Brain microvascular endothelial cell (primary cell): ENCODE data around the gene LANCL3.

Experiments
- DNase-seq: peaks from one replicate; pipeline ENCODE4 v3.0.0-alpha.2; 2020
- H3K27ac ChIP-seq: fragments of 250-450 bp; sonication (Bioruptor Pico); 2 replicates; pipeline ENCODE4 v1.5.1; 2020; ENCODE audit warnings: mild to moderate bottlenecking, moderate library complexity
- H3K27me3 ChIP-seq: fragments of 250-450 bp; sonication (Bioruptor Pico); replicated peaks from 2 replicates; pipeline ENCODE4 v1.5.1; 2020; ENCODE audit warnings: mild to moderate bottlenecking
- H3K36me3 ChIP-seq: fragments of 250-450 bp; sonication (Bioruptor Pico); replicated peaks from 2 replicates; pipeline ENCODE4 v1.5.1; 2020; ENCODE audit warnings: mild to moderate bottlenecking
- H3K4me3 ChIP-seq: 2 replicates; pipeline ENCODE4 v1.5.1; 2011; ENCODE audit warnings: low read depth, mild to moderate bottlenecking, control low read depth, low read length, moderate library complexity
- CTCF ChIP-seq: IDR thresholded peaks from 2 replicates; pipeline ENCODE4 v1.5.1; 2011; ENCODE audit warnings: low read depth, mild to moderate bottlenecking, moderate library complexity, low read length, control low read depth, inconsistent platforms; ENCODE audit errors: missing control alignments
- in situ Hi-C: cut with HindIII; loops from 2 replicates; pipeline ENCODE4 v1.10.0; 2017; ENCODE audit warnings: low sequenced_read_pairs, low pct_ligation_motif_present

The LANCL3 gene

GRCh38 chrX:37690119-37690518 is 118.7 kb downstream of the LANCL3 start:
- Histone ChIP-seq H3K27me3 (no peaks in the 10 kb centered on the region), H3K27ac (no peak overlapping the region), H3K36me3 (no peaks in the 10 kb centered on the region), H3K4me3 (no peak overlapping the region)
- no peak for DNase-seq
- no peak for TF ChIP-seq CTCF
- in situ Hi-C loops = no loop called here

DNA sequence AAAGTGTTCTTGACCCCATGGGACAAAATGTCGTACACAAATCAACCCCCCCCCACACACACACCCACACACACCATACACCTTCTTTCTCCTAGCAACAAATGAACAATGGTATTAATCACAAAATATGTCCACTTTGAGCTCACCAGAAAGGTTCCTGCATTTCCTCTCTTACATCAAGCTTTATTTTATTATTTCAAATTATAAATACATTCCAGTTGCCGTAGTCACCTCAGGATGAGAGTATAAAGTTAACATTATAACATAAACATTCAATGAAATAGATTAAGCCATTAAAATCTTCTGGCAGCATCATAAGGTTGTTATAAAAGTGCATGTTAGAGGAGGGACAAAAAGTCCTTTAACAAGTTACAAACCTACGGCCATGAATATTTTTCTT is 121.5 kb downstream of the LANCL3 start:
- in situ Hi-C loops = no loop called here
- TF ChIP-seq CTCF = no peak
- Histone ChIP-seq H3K27ac (no peak overlapping the region), H3K4me3 (no peak overlapping the region), H3K27me3 (no peaks in the 10 kb centered on the region), H3K36me3 (no peaks in the 10 kb centered on the region)
- no peak for DNase-seq

- TF ChIP-seq CTCF = no peak
- peak; percentile 50 for DNase-seq
- in situ Hi-C loops = no loop called here
- no peak overlapping the region for H3K27ac ChIP-seq
- no peaks in the 10 kb centered on the region for H3K27me3 ChIP-seq
- no peak overlapping the region for H3K4me3 ChIP-seq
- no peaks in the 10 kb centered on the region for H3K36me3 ChIP-seq
Measured at GRCh38 chrX:37697169-37697760, 125.8 kb downstream of the LANCL3 start.

GRCh38 chrX:37701588-37701987 is 130.1 kb downstream of the LANCL3 start:
- TF ChIP-seq CTCF = no peak
- in situ Hi-C loops = no loop called here
- Histone ChIP-seq H3K27ac (no peak overlapping the region), H3K27me3 (no peaks in the 10 kb centered on the region), H3K4me3 (no peak overlapping the region), H3K36me3 (no peaks in the 10 kb centered on the region)
- no peak for DNase-seq

- no peak for TF ChIP-seq CTCF
- Histone ChIP-seq H3K4me3 (no peak overlapping the region), H3K27me3 (no peaks in the 10 kb centered on the region), H3K27ac (no peak overlapping the region), H3K36me3 (no peaks in the 10 kb centered on the region)
- in situ Hi-C loops = no loop called here
- no peak for DNase-seq
Measured at GRCh38 chrX:37711991-37712390, 140.5 kb downstream of the LANCL3 start.

DNA sequence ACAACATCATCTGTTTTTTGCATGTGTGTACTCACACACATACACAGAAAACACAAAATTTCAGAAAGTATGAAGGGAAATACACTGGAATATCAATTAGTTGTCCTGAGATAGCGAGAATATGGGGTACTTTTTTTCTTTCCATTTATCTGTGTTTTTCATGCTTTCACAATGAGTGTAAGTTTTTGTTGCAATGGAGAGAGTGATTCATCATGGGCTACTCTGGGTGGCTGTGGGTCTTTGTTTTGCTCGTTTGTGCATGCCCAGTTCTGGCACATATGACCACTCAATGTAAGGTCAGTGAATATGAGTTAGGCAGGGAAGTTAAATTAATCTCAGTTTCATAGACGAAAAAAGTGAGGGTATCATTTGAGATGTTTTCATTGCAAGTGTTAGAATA is 141.0 kb downstream of the LANCL3 start:
- H3K4me3 ChIP-seq = no peak overlapping the region
- in situ Hi-C loops = no loop called here
- no peak overlapping the region for H3K27ac ChIP-seq
- H3K36me3 ChIP-seq = no peaks in the 10 kb centered on the region
- peak; percentile 33 for DNase-seq
- H3K27me3 ChIP-seq = no peaks in the 10 kb centered on the region
- TF ChIP-seq CTCF = no peak
